ENCODE measurements around the gene CPD. TPM values are rescaled to one million over a fixed set of nuclear protein-coding genes. Genes with fewer than 3 reads are reported as not detected.

Gene CPD
- total RNA-seq, 2 donors from 2014 or later = 37.7 to 66.1 TPM

GRCh38 chr17:30493780-30494179, 115.1 kb downstream of the CPD start:
- DNase-seq (ENCODE audit: low spot score in 2 of 2) (no peak), ATAC-seq (no peak)
- H3K36me3 Mint-ChIP-seq = peaks cover 14 to 20% of the 10 kb centered on the region in 2 donors
- H3K9me3 Mint-ChIP-seq = no peaks in the 10 kb centered on the region
- H3K27ac Mint-ChIP-seq = no peak overlapping the region

GRCh38 chr17:30495586-30495985, 116.9 kb downstream of the CPD start:
- Mint-ChIP-seq H3K27ac (peak overlapping the region; percentile 7 to 21), H3K9me3 (no peaks in the 10 kb centered on the region), H3K36me3 (peaks cover 20 to 32% of the 10 kb centered on the region in 2 donors)
- no peak for ATAC-seq
- no peak for DNase-seq (ENCODE audit: low spot score in 2 of 2)

- Mint-ChIP-seq H3K27ac (no peak overlapping the region), H3K36me3 (peaks cover 6 to 40% of the 10 kb centered on the region in 2 donors), H3K9me3 (no peaks in the 10 kb centered on the region)
- DNase-seq (ENCODE audit: low spot score in 2 of 2) (no peak), ATAC-seq (no peak)
These were observed 124.8 kb downstream of the CPD start for GRCh38 chr17:30503558-30503957.

- H3K27ac Mint-ChIP-seq = no peak overlapping the region
- no peaks in the 10 kb centered on the region for H3K9me3 Mint-ChIP-seq
- peaks cover 0 to 26% of the 10 kb centered on the region in 2 donors for H3K36me3 Mint-ChIP-seq
- ATAC-seq (no peak), DNase-seq (ENCODE audit: low spot score in 2 of 2) (no peak)
These were observed 127.2 kb downstream of the CPD start for GRCh38 chr17:30505868-30506417.

GRCh38 chr17:30506481-30506880, 127.8 kb downstream of the CPD start:
- Mint-ChIP-seq H3K36me3 (peaks cover 0 to 21% of the 10 kb centered on the region in 2 donors), H3K9me3 (no peaks in the 10 kb centered on the region), H3K27ac (peak overlapping the region in 1 of 2 donors; percentile 31)
- ATAC-seq (no peak), DNase-seq (ENCODE audit: low spot score in 2 of 2) (no peak)

- no peaks in the 10 kb centered on the region for H3K9me3 Mint-ChIP-seq
- ATAC-seq (no peak), DNase-seq (ENCODE audit: low spot score in 2 of 2) (no peak)
- H3K36me3 Mint-ChIP-seq = peaks cover 0 to 12% of the 10 kb centered on the region in 2 donors
- no peak overlapping the region for H3K27ac Mint-ChIP-seq
These were observed 134.6 kb downstream of the CPD start for GRCh38 chr17:30513346-30513745.

- Mint-ChIP-seq H3K27ac (peak overlapping the region in 1 of 2 donors; percentile 46), H3K36me3 (peaks cover 0 to 12% of the 10 kb centered on the region in 2 donors), H3K9me3 (no peaks in the 10 kb centered on the region)
- DNase-seq (ENCODE audit: low spot score in 2 of 2) (no peak), ATAC-seq (no peak)
These were observed 136.3 kb downstream of the CPD start for GRCh38 chr17:30514895-30515596.

GRCh38 chr17:30517786-30518185, 139.1 kb downstream of the CPD start:
- ATAC-seq (no peak), DNase-seq (ENCODE audit: low spot score in 2 of 2) (no peak)
- H3K9me3 Mint-ChIP-seq = no peaks in the 10 kb centered on the region
- H3K36me3 Mint-ChIP-seq = peaks cover 13 to 28% of the 10 kb centered on the region in 2 donors
- H3K27ac Mint-ChIP-seq = no peak overlapping the region

- H3K9me3 Mint-ChIP-seq = no peaks in the 10 kb centered on the region
- no peak overlapping the region for H3K27ac Mint-ChIP-seq
- peaks cover 16 to 26% of the 10 kb centered on the region in 2 donors for H3K36me3 Mint-ChIP-seq
- DNase-seq (ENCODE audit: low spot score in 2 of 2) (no peak), ATAC-seq (no peak)
These were observed 140.4 kb downstream of the CPD start for GRCh38 chr17:30519166-30519565.

Other genes with a start within 250 kb of the CPD start
- gene SLC6A4, start 143.2 kb upstream of the CPD start, total RNA-seq = not detected
- gene BLMH, start 87.0 kb upstream of the CPD start, total RNA-seq = 10 to 100 TPM; 38.3 to 54.7 TPM
- gene TMIGD1, start 44.9 kb upstream of the CPD start, total RNA-seq = not detected
- gene GOSR1, start 98.5 kb downstream of the CPD start, total RNA-seq = 10 to 100 TPM; 31.5 to 43.1 TPM

Data from activated naive CD4-positive, alpha-beta T cell treated with anti-CD3 and anti-CD28 coated beads, Interleukin-2, amount 50 U/mL, for 72 hours (primary cell).